Ovary (tissue), 9 donors: Measurements from ENCODE around the gene FBXL17. TPM values are rescaled to one million over a fixed set of nuclear protein-coding genes. Genes with fewer than 3 reads are reported as not detected.

Source experiments
- DNase-seq, 5 donors: peaks; one replicate each; pipeline ENCODE4 v3.0.0-alpha.2; 2019 to 2020
- H3K27ac ChIP-seq, 2 donors: fragments of 200-600 bp; one replicate each; pipeline versions ENCODE4 v1.5.1 to v1.8.0; 2019 to 2022
- H3K27me3 ChIP-seq: fragments of 200-600 bp; one replicate; pipeline ENCODE4 v1.8.0; 2022
- H3K36me3 ChIP-seq: fragments of 200-600 bp; sonication (generic); one replicate; pipeline ENCODE4 v1.5.1; 2019
- H3K4me1 ChIP-seq: one replicate; pipeline ENCODE4 v1.8.1; 2013; ENCODE audit warnings: mild to moderate bottlenecking, moderate library complexity; ENCODE audit not compliant: insufficient read depth
- H3K4me3 ChIP-seq: fragments of 200-600 bp; sonication (generic); one replicate; pipeline ENCODE4 v1.5.1; 2017
- H3K9me3 ChIP-seq, 2 donors: fragments of 200-600 bp in 1 of 2; sonication (generic) in 1 of 2; one replicate each; pipeline versions ENCODE4 v1.5.1 to v1.8.1; 2013 to 2019; ENCODE audit warnings: mild to moderate bottlenecking in 1 of 2, moderate library complexity in 1 of 2
- EP300 ChIP-seq: sonication (generic); formaldehyde crosslinking; IDR thresholded peaks from one replicate; pipeline ENCODE4 v1.6.1; 2017; ENCODE audit warnings: antibody characterized with exemption
- POLR2A ChIP-seq: fragments of 450-650 bp; IDR thresholded peaks from one replicate; pipeline ENCODE4 v1.6.1; 2017; ENCODE audit warnings: antibody characterized with exemption, mild to moderate bottlenecking, moderate library complexity
- WGBS, 3 donors: extraction: QIAGEN DNeasy Blood & Tissue Kit in 1 of 3; methylation state at CpG; one replicate each; pipeline versions ENCODE4 v1.1.5 to v1.1.7; 2013 to 2017; 5-methylcytosine and 5-hydroxymethylcytosine counted together
- intact Hi-C, 4 donors: fragments of 100-400 bp; cut with DNase I; formaldehyde crosslinking; loops; one replicate each; pipeline versions ENCODE4 v1.11.0 to v1.15.1; 2022 to 2023
- polyA plus RNA-seq, 2 donors: library from polyadenylated mRNA; stranded (reverse); fragments of 200-250 nt in 1 of 2; fragments of 350-450 nt in 1 of 2; fragmentation: Illumina TruSeq in 1 of 2; extraction: RNeasy Lipid Tissue Mini Kit (QIAGEN cat#74804) in 1 of 2; gene quantifications; one replicate each; pipeline ENCODE4 v1.2.3, GENCODE V29; 2013 to 2014
- total RNA-seq, 7 donors: library from RNA; depleted of rRNA in 2 of 7; stranded (reverse); fragments of >200 nt in 2 of 7; fragmentation: NEBNext Ultra II Directional in 3 of 7; extraction: Animal tissue kit (Norgen Biotek cat#: 25700) in 3 of 7; gene quantifications; one replicate each; pipeline versions ENCODE4 v1.1.0 to v1.2.4, GENCODE V29; 2016 to 2023
- TF ChIP-seq, protein P1 (sequence below), 3 donors: fragments of 450-650 bp in 2 of 3; fragments of 200-600 bp in 1 of 3; IDR thresholded peaks; one replicate each; pipeline versions ENCODE4 v1.5.1 to v1.8.0; 2016 to 2022; ENCODE audit warnings: antibody characterized with exemption in 3 of 3, mild to moderate bottlenecking in 1 of 3
- donor health status: DM: no; HTN: no; CAD: no; lungs with moderate emphysema.
- donor health status: DM: no; HTN: no; CAD: no.
- donor health status: Bipolar disorder and iron deficiency.
- donor health status: DM: yes; HTN: yes; CAD: no.
- donor health status: DM: no; HTN: no; CAD: no.
- donor health status: DM: yes; HTN: yes; CAD: no.

FBXL17 gene
- total and polyA plus RNA-seq, 9 donors: 6.8 to 20.4 (median 15.9) TPM

- Histone ChIP-seq H3K27me3 (no peaks in the 10 kb centered on the region), H3K9me3 (no peaks in the 10 kb centered on the region), H3K36me3 (no peaks in the 10 kb centered on the region), H3K4me3 (no peak overlapping the region), H3K4me1 (no peaks in the 10 kb centered on the region), H3K27ac (no peak overlapping the region)
- intact Hi-C loops: no loop called here
- no peak for DNase-seq
- TF ChIP-seq, protein P1, sequence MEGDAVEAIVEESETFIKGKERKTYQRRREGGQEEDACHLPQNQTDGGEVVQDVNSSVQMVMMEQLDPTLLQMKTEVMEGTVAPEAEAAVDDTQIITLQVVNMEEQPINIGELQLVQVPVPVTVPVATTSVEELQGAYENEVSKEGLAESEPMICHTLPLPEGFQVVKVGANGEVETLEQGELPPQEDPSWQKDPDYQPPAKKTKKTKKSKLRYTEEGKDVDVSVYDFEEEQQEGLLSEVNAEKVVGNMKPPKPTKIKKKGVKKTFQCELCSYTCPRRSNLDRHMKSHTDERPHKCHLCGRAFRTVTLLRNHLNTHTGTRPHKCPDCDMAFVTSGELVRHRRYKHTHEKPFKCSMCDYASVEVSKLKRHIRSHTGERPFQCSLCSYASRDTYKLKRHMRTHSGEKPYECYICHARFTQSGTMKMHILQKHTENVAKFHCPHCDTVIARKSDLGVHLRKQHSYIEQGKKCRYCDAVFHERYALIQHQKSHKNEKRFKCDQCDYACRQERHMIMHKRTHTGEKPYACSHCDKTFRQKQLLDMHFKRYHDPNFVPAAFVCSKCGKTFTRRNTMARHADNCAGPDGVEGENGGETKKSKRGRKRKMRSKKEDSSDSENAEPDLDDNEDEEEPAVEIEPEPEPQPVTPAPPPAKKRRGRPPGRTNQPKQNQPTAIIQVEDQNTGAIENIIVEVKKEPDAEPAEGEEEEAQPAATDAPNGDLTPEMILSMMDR (IDR thresholded peaks at IDR 0.05): no peak
- TF ChIP-seq EP300 (no peak), POLR2A (no peak)
- 88 to 91% (median 89%) methylated on average over 2 of the region's 2 CpGs for WGBS, 3 donors
Measured at GRCh38 chr5:108074626-108075025, 307.3 kb downstream of the FBXL17 start.

GRCh38 chr5:108064302-108064701, 317.6 kb downstream of the FBXL17 start:
- no peak overlapping the region for H3K4me3 ChIP-seq
- intact Hi-C loops: no loop called here
- DNase-seq: no peak
- no peak overlapping the region for H3K27ac ChIP-seq
- no peaks in the 10 kb centered on the region for H3K27me3 ChIP-seq
- TF ChIP-seq EP300: no peak
- TF ChIP-seq, protein P1 (IDR thresholded peaks at IDR 0.05): no peak
- TF ChIP-seq POLR2A: no peak
- H3K36me3 ChIP-seq: no peaks in the 10 kb centered on the region
- no peaks in the 10 kb centered on the region for H3K4me1 ChIP-seq
- no peaks in the 10 kb centered on the region for H3K9me3 ChIP-seq

DNA sequence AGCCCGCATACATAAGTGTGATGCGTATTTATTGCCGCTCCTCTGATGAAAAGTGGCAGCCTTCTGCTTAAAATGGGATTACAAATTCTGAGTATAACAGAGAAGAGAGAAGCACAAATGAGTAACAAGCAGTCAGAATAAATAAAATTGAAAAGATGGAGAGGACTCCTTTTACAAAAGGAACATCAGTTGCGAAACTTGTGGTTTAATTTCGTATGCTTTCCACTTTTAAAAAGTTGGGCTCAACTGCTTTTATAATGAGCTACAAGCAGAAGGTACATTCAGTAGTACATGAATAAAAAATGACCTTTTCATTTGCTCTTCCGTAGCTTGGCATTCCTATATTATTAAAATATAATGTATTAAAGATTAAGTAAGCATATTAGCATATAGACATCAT, 320.0 kb downstream of the FBXL17 start:
- no peaks in the 10 kb centered on the region for H3K4me1 ChIP-seq
- no peaks in the 10 kb centered on the region for H3K9me3 ChIP-seq
- WGBS, 3 donors: 78 to 81% (median 79%) methylated on average over 6 of the region's 6 CpGs
- no peak overlapping the region for H3K4me3 ChIP-seq
- TF ChIP-seq EP300: no peak
- TF ChIP-seq POLR2A: no peak
- TF ChIP-seq, protein P1 (IDR thresholded peaks at IDR 0.05): no peak
- intact Hi-C loops: no loop called here
- no peaks in the 10 kb centered on the region for H3K27me3 ChIP-seq
- H3K36me3 ChIP-seq: no peaks in the 10 kb centered on the region
- no peak for DNase-seq
- H3K27ac ChIP-seq: no peak overlapping the region

DNA sequence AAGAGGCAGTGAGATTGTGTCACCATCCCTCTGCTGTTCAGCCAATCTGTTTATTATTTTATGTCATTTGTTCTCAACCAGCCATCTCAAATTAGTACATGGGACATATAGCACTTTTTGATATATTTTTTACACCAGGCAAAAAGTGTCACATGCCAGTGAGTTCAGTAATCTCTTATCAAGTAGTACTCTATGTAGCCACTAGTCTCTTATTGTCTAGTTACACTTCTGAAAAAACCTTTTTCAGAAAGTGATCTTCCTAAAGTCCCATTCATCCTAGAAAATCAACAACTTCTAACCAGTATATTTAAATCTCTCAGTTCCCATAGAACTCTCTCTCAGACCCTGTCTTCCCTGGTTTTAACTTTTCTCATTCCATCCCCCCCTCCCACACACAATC, 321.6 kb downstream of the FBXL17 start:
- no peaks in the 10 kb centered on the region for H3K36me3 ChIP-seq
- H3K4me3 ChIP-seq: no peak overlapping the region
- no peaks in the 10 kb centered on the region for H3K27me3 ChIP-seq
- no peaks in the 10 kb centered on the region for H3K9me3 ChIP-seq
- DNase-seq: no peak
- TF ChIP-seq, protein P1 (IDR thresholded peaks at IDR 0.05): no peak
- TF ChIP-seq EP300: no peak
- no peak for TF ChIP-seq POLR2A
- intact Hi-C loops: no loop called here
- no peak overlapping the region for H3K27ac ChIP-seq
- no peaks in the 10 kb centered on the region for H3K4me1 ChIP-seq

GRCh38 chr5:108059334-108059733, 322.6 kb downstream of the FBXL17 start:
- no peaks in the 10 kb centered on the region for H3K9me3 ChIP-seq
- H3K27me3 ChIP-seq: no peaks in the 10 kb centered on the region
- H3K27ac ChIP-seq: no peak overlapping the region
- H3K4me3 ChIP-seq: no peak overlapping the region
- TF ChIP-seq, protein P1 (IDR thresholded peaks at IDR 0.05): no peak
- TF ChIP-seq POLR2A (no peak), EP300 (no peak)
- no peak for DNase-seq
- H3K4me1 ChIP-seq: no peaks in the 10 kb centered on the region
- 97 to 100% (median 98%) methylated on average over 3 of the region's 3 CpGs for WGBS, 3 donors
- H3K36me3 ChIP-seq: no peaks in the 10 kb centered on the region
- intact Hi-C loops: no loop called here
